CD4-positive, alpha-beta T cell treated with Interleukin-6 at 100 ng/mL for 8 hours (primary cell): ENCODE data around the gene DSCAM.

Experiments
- DNase-seq: peaks from one replicate; pipeline ENCODE4 v3.0.0-alpha.2; 2020; ENCODE audit warnings: mixed read lengths, low spot score

Gene DSCAM

GRCh38 chr21:40120940-40121575 is 725.9 kb downstream of the DSCAM start:
- no peak for DNase-seq

DNA sequence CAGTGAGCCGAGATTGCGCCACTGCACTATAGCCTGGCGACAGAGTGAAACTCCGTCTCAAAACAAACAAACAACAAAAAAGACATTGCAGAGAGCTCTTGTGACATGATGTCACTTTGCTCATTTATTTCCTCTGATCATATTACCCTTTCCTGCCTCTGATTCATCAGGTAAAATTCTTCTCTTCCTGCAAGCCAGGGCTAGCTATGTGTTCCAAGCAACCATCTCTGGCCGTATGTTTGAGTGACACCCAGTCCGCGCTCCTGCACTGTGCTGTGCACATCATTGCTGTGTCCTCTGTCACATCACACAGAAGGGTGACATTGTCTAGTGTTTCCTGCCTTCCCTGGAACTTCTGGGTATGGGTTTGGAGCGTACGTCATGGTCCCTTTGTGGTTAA is 728.4 kb downstream of the DSCAM start:
- DNase-seq: no peak

DNA sequence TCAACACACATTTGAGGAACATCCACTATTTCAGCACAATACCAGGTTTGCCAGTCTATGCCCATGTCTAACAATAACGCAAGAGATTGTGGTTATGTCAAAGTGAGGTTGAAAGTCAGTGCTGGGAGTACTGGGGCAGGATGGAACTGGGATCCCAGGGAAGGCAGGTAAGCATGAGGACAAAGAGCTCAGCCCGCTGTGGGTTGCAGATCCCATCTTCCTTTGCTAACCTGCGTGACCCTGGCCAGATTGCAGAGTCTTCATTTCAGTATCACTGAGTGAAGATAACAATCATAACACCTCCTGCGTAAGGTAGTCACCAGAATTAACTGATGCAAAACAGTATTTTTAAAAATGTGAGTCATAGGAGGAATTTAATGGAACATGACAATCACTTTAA is 729.7 kb downstream of the DSCAM start:
- DNase-seq: no peak

- no peak for DNase-seq
These were observed 731.2 kb downstream of the DSCAM start for GRCh38 chr21:40115775-40116174.

- no peak for DNase-seq
These were observed 744.3 kb downstream of the DSCAM start for GRCh38 chr21:40102682-40103081.

- no peak for DNase-seq
These were observed 747.1 kb downstream of the DSCAM start for GRCh38 chr21:40099809-40100208.

GRCh38 chr21:40095477-40095876 is 751.5 kb downstream of the DSCAM start:
- no peak for DNase-seq

GRCh38 chr21:40080385-40080784 is 766.6 kb downstream of the DSCAM start:
- DNase-seq: no peak

DNA sequence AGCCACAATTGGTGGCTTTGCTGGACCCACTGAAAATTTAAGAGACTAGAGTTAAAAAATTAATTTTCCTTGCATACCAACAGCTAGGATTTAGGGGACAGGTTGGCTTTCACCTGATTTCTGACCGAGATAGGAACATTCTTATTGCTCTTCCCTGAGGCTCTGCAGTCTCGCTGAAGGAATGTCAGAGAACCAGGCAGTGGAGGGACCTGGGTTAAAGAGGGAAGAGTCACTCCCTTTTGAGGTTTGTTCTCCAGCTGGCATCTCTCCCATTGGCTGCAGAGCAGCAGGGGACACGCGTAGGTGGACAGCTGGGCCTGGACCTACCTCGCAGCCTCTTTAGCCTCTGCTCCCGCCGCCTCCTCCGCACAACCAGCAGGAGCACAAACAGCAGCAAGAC is 772.2 kb downstream of the DSCAM start:
- DNase-seq: no peak

DNA sequence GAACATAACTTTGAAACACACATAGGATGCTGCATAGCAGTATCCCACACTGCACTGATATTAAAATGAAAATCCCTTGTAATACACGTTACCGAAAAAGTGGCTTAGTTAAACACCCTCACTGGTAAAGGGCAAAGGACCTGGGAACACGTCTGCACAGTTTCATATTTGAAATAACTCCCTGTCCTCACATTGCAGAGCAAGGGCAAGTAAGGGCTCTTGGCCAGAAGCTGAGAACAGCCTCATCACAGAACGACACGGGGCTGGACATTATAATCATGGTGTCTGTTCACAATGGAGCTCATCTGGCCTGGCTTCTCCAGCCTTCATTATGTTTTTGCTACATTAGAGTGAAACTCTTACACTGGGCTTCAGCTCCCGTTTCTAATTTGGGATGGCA is 772.8 kb downstream of the DSCAM start:
- no peak for DNase-seq

DNA sequence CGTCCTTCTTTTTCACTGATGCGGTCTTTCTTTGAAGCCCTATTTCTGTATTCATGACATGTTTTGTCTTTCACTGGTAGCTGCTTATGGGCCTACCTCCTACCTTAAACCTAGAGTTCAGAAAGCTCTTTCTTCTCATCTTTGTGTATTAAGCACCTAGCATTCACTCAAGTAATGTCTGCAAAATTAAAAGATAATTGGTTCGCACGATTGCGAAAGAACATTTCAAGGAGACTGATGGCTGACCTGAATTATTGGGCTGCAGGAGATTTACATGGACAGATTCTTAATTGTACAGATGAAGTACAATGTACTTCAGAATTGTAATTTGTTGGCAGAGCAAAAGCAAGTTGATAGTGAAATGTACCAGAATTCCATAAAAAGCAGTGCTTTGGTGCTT is 773.3 kb downstream of the DSCAM start:
- DNase-seq: no peak

DNA sequence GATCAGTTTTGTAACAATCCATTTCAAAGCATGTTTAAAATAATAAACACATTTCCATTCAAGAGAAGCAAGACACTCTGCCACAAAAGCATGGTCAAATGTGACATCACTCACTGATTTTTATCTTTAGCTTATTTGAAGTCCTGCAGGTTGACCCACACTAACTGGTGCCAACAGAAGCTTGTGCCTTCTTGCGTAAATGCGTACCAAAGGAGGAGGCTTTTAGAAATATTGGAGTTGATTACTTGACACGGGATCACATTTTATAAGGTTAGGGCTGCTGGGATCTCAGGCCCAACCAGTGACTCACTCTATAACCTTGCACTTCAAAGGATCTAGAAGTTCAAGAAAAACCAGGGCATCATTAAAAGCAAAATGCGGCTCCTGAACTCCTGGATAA is 776.1 kb downstream of the DSCAM start:
- DNase-seq: no peak

GRCh38 chr21:40067751-40068150 is 779.2 kb downstream of the DSCAM start:
- DNase-seq: no peak

DNA sequence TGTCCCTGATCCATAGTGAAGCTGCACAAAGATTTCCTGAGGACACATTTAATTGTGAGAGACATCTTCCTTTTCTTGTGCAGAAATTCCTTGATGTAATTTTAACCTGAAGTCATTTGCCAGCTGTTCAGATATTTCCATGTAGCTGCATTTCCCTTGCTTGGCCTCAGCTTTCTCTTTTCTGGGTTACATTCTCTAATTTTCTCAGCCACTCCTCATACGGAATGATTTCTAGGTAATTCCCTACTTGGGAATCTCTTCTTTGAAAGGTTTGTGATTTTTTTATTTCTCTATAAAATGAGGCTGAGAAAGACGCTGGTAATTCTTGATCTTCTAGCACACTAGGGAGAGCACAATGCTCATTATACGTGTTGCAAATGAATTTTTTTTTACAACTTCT is 780.7 kb downstream of the DSCAM start:
- no peak for DNase-seq

DNA sequence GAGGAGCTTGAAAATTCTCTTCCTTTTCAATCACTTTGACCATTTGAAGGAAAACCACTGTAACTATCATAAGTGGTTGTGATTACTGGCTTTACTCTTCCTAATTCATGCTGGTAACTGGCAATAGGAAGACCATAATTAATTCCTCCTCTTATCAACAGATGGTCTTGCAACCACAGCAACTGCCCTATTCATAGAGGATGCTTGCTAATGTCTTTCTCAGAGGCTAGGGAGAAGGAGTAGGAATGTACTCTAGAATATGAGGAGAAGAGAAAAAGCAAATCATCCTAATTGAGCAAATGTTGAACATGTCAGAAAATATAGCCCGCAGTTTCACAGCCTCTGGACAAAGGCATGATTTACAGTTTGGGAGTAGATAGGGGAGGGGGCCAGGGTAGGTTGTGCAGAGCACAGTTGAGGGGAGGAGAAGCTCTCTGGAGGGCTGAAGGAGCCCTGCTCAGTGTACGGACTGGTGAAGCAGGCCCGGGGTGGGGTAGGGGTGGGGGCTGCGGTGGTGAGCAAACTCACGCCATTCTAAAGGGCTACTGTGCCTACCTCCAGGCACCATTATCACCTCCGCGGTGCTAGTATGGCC is 786.8 kb downstream of the DSCAM start:
- DNase-seq: no peak

DNA sequence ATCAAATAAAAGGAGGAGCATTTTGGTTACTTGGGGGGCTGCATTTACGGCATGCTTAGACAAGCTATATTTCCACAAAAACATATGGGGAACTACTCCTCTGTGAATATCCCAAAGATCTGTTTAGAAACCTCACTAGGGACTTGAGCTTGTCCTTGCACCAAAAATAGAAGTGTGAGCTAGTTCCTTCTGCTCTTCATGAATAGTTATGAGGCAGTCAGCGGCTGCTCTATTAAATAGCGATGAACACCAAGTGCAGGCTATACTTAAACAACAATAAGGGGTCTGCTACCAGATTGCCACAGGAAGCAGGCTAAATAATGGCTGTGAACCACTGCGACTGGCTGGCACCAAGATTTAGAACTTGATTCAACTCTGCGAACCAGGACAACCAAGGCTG is 789.6 kb downstream of the DSCAM start:
- no peak for DNase-seq

GRCh38 chr21:40056031-40056430 is 790.9 kb downstream of the DSCAM start:
- no peak for DNase-seq

GRCh38 chr21:40054403-40054802 is 792.6 kb downstream of the DSCAM start:
- no peak for DNase-seq

DNA sequence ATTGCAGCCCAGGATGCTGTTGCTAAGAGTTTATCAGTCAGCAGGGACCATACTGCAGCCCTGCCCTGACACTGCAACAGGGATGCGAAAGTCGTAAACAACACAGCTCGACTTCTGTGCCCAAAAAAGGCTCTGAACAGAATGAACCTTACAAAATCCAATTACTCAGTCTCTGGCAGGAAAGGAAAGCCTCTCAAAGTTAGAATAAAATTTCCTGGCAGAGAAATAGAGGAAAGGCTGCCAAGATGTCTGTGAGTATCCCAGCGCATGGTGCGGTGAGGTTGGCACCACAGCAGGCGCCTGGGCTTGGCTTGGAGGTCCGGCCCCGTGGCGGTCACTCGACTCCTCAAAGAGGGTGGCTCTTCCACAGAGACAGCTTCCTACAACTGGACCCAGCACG is 794.0 kb downstream of the DSCAM start:
- no peak for DNase-seq

DNA sequence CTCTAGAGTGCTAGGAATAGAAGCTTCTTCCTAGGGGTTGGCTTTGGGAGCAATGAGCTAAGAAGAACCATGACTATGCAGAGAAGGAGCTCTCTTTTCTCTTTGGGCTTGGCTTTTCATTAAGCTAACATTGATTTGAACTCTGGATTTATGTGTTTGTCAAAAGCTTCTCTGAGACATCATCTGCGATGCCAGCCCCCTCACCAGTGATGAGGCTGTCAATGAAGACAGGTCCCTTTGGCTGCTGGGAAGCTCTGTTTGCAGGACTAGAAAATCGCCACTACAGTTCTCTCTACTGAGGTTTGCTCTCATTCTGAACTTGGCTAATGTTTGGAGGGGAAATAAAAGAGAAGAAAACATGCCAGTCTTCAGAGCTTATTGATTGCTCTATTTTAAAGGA is 794.7 kb downstream of the DSCAM start:
- no peak for DNase-seq

- DNase-seq: no peak
These were observed 795.2 kb downstream of the DSCAM start for GRCh38 chr21:40051801-40052200.

GRCh38 chr21:40049931-40050290 is 797.0 kb downstream of the DSCAM start:
- no peak for DNase-seq

DNA sequence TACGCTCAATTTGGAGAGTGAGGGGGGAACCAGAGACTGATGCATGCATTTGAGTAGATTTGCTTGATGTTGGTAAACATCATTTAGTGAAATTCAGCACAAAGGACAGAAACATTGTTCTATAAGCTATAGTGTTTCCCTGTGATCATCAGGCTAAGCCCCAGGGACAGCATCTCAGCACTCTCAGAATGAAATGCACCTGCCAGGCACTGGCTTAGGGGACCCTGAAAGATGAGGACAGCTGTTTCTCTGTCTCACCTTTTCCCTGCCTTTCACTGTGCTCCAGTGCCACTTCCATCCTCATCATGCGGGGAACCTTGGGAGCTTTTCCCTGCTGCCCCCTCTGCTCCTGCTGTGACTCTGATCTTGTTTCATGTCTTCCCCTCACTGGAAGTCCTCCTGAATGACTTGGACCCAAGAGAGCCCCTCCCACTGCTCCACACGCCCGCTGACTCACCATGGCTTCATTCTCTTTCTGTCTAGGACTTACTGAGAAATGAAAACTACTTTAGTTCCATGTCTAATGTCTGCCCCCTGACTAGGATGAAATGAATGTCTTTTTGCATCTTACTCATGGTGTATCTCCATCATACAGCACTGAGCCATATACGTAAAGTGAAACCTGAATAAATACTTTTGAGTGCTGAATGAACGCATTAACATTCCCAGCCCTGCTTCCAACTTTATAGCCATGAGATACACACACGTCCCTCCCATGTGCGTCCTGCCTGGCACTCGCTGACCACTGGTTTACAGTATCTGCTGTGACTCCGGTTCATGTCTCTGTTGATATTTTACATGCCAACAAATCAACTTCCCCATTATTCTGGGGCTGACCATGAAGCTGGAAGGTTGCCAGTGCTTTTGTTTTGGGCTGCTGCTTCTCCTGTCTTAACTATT is 797.7 kb downstream of the DSCAM start:
- no peak for DNase-seq
